Aorta (tissue), 5 donors: ENCODE results near the gene OCSTAMP. TPM values are rescaled to one million over a fixed set of nuclear protein-coding genes. Genes with fewer than 3 reads are reported as not detected.

ENCODE experiments used
- ATAC-seq: fragments of 200-7000 bp; cut with Tn5 transposase; one replicate; pipeline ENCODE4 v1.9.1; 2022; ENCODE audit warnings: moderate library complexity; ENCODE audit not compliant: low FRiP score
- DNase-seq, 2 donors: peaks; one replicate each; pipeline ENCODE4 v3.0.0-alpha.2; 2020
- H3K27ac ChIP-seq, 2 donors: one replicate each; pipeline ENCODE4 v1.5.1; 2013; ENCODE audit warnings: low read length in 2 of 2, mild to moderate bottlenecking in 2 of 2, moderate library complexity in 2 of 2, control low read depth in 1 of 2, inconsistent platforms in 1 of 2, low read depth in 1 of 2
- H3K27me3 ChIP-seq, 2 donors: one replicate each; pipeline ENCODE4 v1.6.1; 2013; ENCODE audit warnings: control low read depth in 1 of 2, low read length in 1 of 2, mild to moderate bottlenecking in 1 of 2, moderate library complexity in 1 of 2; ENCODE audit not compliant: insufficient read depth in 2 of 2, control insufficient read depth in 1 of 2
- H3K36me3 ChIP-seq, 2 donors: one replicate each; pipeline ENCODE4 v1.6.1; 2013; ENCODE audit warnings: control low read depth in 1 of 2, low read length in 1 of 2, mild to moderate bottlenecking in 1 of 2; ENCODE audit not compliant: insufficient read depth in 2 of 2, control insufficient read depth in 1 of 2
- H3K4me1 ChIP-seq, 2 donors: one replicate each; pipeline ENCODE4 v1.6.1; 2013; ENCODE audit warnings: low read length in 2 of 2, control low read depth in 1 of 2, mild to moderate bottlenecking in 1 of 2, moderate library complexity in 1 of 2; ENCODE audit not compliant: insufficient read depth in 2 of 2, control insufficient read depth in 1 of 2
- H3K4me3 ChIP-seq, 2 donors: one replicate each; pipeline ENCODE4 v1.5.1; 2013; ENCODE audit warnings: low read length in 2 of 2, control low read depth in 1 of 2, mild to moderate bottlenecking in 1 of 2
- H3K9me3 ChIP-seq: one replicate; pipeline ENCODE4 v1.6.1; 2013; ENCODE audit warnings: mild to moderate bottlenecking, low read length; ENCODE audit not compliant: control insufficient read depth
- WGBS, 2 donors: extraction: QIAGEN DNeasy Blood & Tissue Kit; methylation state at CpG; one replicate each; pipeline ENCODE4 v1.1.7; 2013; 5-methylcytosine and 5-hydroxymethylcytosine counted together
- intact Hi-C, 2 donors: fragments of 100-400 bp; cut with DNase I; formaldehyde crosslinking; loops; one replicate each; pipeline versions ENCODE4 v1.14.2 to v1.15.0; 2022
- polyA plus RNA-seq, 2 donors: library from polyadenylated mRNA; stranded (reverse); fragments of 200-250 nt; gene quantifications; one replicate each; pipeline ENCODE4 v1.2.3, GENCODE V29; 2013
- total RNA-seq, 2 donors: library from RNA; stranded (reverse); fragmentation: NEBNext Ultra II Directional; extraction: Animal tissue kit (Norgen Biotek cat#: 25700); gene quantifications; one replicate each; pipeline ENCODE4 v1.2.1, GENCODE V29; 2021
- donor health status: healthy with polysubstance abuse.
- donor health status: Bipolar disorder and iron deficiency.
- donor health status: DM: no; HTN: no; CAD: no.
- donor health status: DM: no; HTN: no; CAD: no.
- donor health status: DM: yes; HTN: yes; CAD: no.

OCSTAMP gene
- total and polyA plus RNA-seq, 4 donors = not detected

GRCh38 chr20:46587986-46588385 lies 37.5 kb upstream of the OCSTAMP start:
- Histone ChIP-seq H3K4me1 (no peaks in the 10 kb centered on the region), H3K27ac (no peak overlapping the region), H3K27me3 (no peaks in the 10 kb centered on the region), H3K9me3 (no peaks in the 10 kb centered on the region), H3K4me3 (no peak overlapping the region), H3K36me3 (no peaks in the 10 kb centered on the region)
- ATAC-seq (no peak), DNase-seq (no peak)
- intact Hi-C loops = no loop called here
- 64 to 73% methylated on average over 7 of the region's 7 CpGs for WGBS, 2 donors

- no peak for ATAC-seq
- no peaks in the 10 kb centered on the region for H3K4me1 ChIP-seq
These were observed 36.3 kb upstream of the OCSTAMP start for GRCh38 chr20:46586724-46587123.

GRCh38 chr20:46584508-46584907 lies 34.1 kb upstream of the OCSTAMP start:
- no peak overlapping the region for H3K4me3 ChIP-seq
- H3K27me3 ChIP-seq = no peaks in the 10 kb centered on the region
- ATAC-seq (no peak), DNase-seq (no peak)
- no peaks in the 10 kb centered on the region for H3K4me1 ChIP-seq
- H3K36me3 ChIP-seq = no peaks in the 10 kb centered on the region
- H3K27ac ChIP-seq = no peak overlapping the region
- 69 to 79% methylated on average over 2 of the region's 2 CpGs for WGBS, 2 donors
- no peaks in the 10 kb centered on the region for H3K9me3 ChIP-seq
- intact Hi-C loops = no loop called here

More at GRCh38 chr20:46586724-46587123, 36.3 kb upstream of the OCSTAMP start:
- WGBS, 2 donors = 96 to 97% methylated on average over 5 of the region's 5 CpGs
- Histone ChIP-seq H3K27ac (no peak overlapping the region), H3K4me3 (no peak overlapping the region), H3K27me3 (no peaks in the 10 kb centered on the region), H3K9me3 (no peaks in the 10 kb centered on the region), H3K36me3 (no peaks in the 10 kb centered on the region)
- no peak for DNase-seq
- intact Hi-C loops = no loop called here

GRCh38 chr20:46583411-46584214 lies 33.2 kb upstream of the OCSTAMP start:
- H3K9me3 ChIP-seq = no peaks in the 10 kb centered on the region
- 77 to 79% methylated on average over 17 of the region's 17 CpGs for WGBS, 2 donors
- intact Hi-C loops = no loop called here
- DNase-seq (peak in 1 of 2 donors; percentile 57), ATAC-seq (no peak)
- H3K27me3 ChIP-seq = no peaks in the 10 kb centered on the region
- H3K4me3 ChIP-seq = no peak overlapping the region
- no peaks in the 10 kb centered on the region for H3K4me1 ChIP-seq
- H3K36me3 ChIP-seq = no peaks in the 10 kb centered on the region
- no peak overlapping the region for H3K27ac ChIP-seq

GRCh38 chr20:46582648-46583047 lies 32.2 kb upstream of the OCSTAMP start:
- Histone ChIP-seq H3K4me3 (no peak overlapping the region), H3K4me1 (no peaks in the 10 kb centered on the region), H3K9me3 (no peaks in the 10 kb centered on the region), H3K27ac (no peak overlapping the region), H3K36me3 (no peaks in the 10 kb centered on the region), H3K27me3 (no peaks in the 10 kb centered on the region)
- DNase-seq = no peak
- intact Hi-C loops = no loop called here
- no peak for ATAC-seq
- WGBS, 2 donors = 89 to 90% methylated on average over 5 of the region's 5 CpGs

- no peak for ATAC-seq
These were observed 30.9 kb upstream of the OCSTAMP start for GRCh38 chr20:46581391-46581790.

GRCh38 chr20:46580613-46581205 lies 30.3 kb upstream of the OCSTAMP start:
- 91% methylated on average over 2 of the region's 2 CpGs for WGBS, 2 donors
- Histone ChIP-seq H3K36me3 (no peaks in the 10 kb centered on the region), H3K9me3 (no peaks in the 10 kb centered on the region), H3K4me1 (no peaks in the 10 kb centered on the region), H3K4me3 (no peak overlapping the region), H3K27ac (no peak overlapping the region), H3K27me3 (no peaks in the 10 kb centered on the region)
- intact Hi-C loops = no loop called here
- DNase-seq (no peak), ATAC-seq (no peak)

More at GRCh38 chr20:46581391-46581790, 30.9 kb upstream of the OCSTAMP start:
- no peak for DNase-seq
- no peaks in the 10 kb centered on the region for H3K36me3 ChIP-seq
- intact Hi-C loops = no loop called here
- WGBS, 2 donors = 88 to 93% methylated on average over 3 of the region's 3 CpGs
- no peaks in the 10 kb centered on the region for H3K4me1 ChIP-seq
- no peak overlapping the region for H3K27ac ChIP-seq
- H3K9me3 ChIP-seq = no peaks in the 10 kb centered on the region
- no peak overlapping the region for H3K4me3 ChIP-seq
- no peaks in the 10 kb centered on the region for H3K27me3 ChIP-seq

- intact Hi-C loops = no loop called here
- ATAC-seq (no peak), DNase-seq (no peak)
These were observed 28.3 kb upstream of the OCSTAMP start for GRCh38 chr20:46578745-46579144.

More at GRCh38 chr20:46578745-46579144, 28.3 kb upstream of the OCSTAMP start:
- Histone ChIP-seq H3K9me3 (no peaks in the 10 kb centered on the region), H3K27me3 (no peaks in the 10 kb centered on the region), H3K27ac (no peak overlapping the region), H3K4me3 (no peak overlapping the region), H3K4me1 (no peaks in the 10 kb centered on the region), H3K36me3 (no peaks in the 10 kb centered on the region)
- WGBS, 2 donors = 87 to 92% methylated on average over 7 of the region's 7 CpGs
